Heart left ventricle (tissue), 13 donors: ENCODE results near the gene STXBP1.

Experiments used
- CTCF ChIP-seq, 12 donors: fragments of 200-600 bp; sonication (generic) in 4 of 12; IDR thresholded peaks; one replicate each; pipeline versions ENCODE4 v1.5.0 to v1.8.0; 2018 to 2022; ENCODE audit warnings: antibody characterized with exemption in 12 of 12, mild to moderate bottlenecking in 5 of 12
- POLR2A ChIP-seq, 2 donors: fragments of 450-650 bp; IDR thresholded peaks; one replicate each; pipeline ENCODE4 v1.6.1; 2017; ENCODE audit warnings: antibody characterized with exemption in 2 of 2, mild to moderate bottlenecking in 2 of 2, moderate library complexity in 2 of 2
- donor health status: ischemic (EF 13 %, LVEDD 7.1; RV severe dilation, severe dysfunction).
- donor health status: DM: no; HTN: yes; CAD: no.
- donor health status: DM: no; HTN: no; CAD: no.
- donor health status: ischemic (EF 25% LVEDD 6.9; RV normal size, moderate dysfunction).
- donor health status: ischemic (EF 25% LVEDD 5.7; RV mildly dilated, moderate dysfunction).
- donor health status: ischemic (EF 35%, LVEDD 5.7; RV mildly dilated, moderate dysfunction).
- donor health status: nonischemic (EF 11% LVEDD 7.7; RV severe dilation, severe dysfunction).
- donor health status: DM: yes; HTN: yes; CAD: no.
- donor health status: PGD.
- donor health status: ischemic (EF 29% LVEDD 5.4; RV normal size, mild dysfunction).
- donor health status: nonischemic (EF 23%, LVEDD 6.1; RV moderate dilation, normal function).

DNA sequence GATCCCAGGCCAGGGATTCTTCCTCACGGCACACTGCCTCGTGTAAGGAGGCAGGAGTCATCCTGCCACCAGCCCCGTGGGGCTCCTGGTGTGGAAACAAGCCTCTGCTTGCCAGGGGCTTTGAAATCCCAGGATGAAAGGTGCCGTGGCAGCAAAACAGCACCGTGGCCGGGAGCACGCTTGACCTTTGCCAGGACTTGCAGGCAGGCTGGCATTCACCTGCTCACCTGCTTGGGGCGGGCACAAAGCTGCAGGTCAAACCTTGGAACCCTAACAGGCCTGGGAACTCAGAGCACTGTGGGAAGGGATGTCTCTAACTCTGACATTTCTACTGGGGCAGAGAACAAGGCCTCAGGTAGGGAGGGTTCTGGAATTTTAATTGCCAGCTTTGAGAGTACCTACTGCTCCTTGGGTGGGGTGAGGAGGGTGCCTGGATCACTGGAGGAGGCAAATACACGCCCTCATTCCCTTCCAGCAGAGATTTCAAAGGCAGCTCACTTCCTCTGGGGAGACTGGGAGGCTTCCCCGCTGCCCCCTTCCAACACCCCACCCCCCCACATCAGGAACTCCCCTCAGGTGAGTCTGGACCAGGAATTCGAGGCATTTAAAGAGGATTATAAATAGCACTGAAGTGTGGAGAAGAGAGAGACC is 45.6 kb upstream of the STXBP1 start:
- no peak for TF ChIP-seq CTCF (IDR thresholded peaks at IDR 0.05)
- TF ChIP-seq POLR2A (IDR thresholded peaks at IDR 0.05): no peak
